GM12878 (cell line): Measurements from ENCODE around the gene TK2. TPM values are rescaled to one million over a fixed set of nuclear protein-coding genes. Genes with fewer than 3 reads are reported as not detected.

Source experiments
- ATAC-seq: fragments of 200-7000 bp; cut with Tn5 transposase; 3 replicates; pipeline ENCODE4 v1.9.1; 2020; ENCODE audit warnings: mild to moderate bottlenecking, moderate library complexity
- BruUV-seq: library from RNA; stranded (reverse); fragments of 400-500 nt; replicated peaks from 2 replicates; lab custom pipeline; 2021; lab: Mats Ljungman, UMichigan
- CTCF ChIA-PET: fragments of 300-600 bp; sonication (Branson Sonifier 250); formaldehyde crosslinking; extraction: SDS; loops from one replicate; lab custom pipeline; 2021; ENCODE audit warnings: inconsistent platforms; lab: Yijun Ruan, JAX
- POLR2A ChIA-PET: fragments of 350-600 bp; formaldehyde crosslinking; extraction: SDS; loops from one replicate; lab custom pipeline; 2021; ENCODE audit warnings: inconsistent platforms; lab: Charles Lee
- RAD21 ChIA-PET: fragments of 300-600 bp; sonication (Branson Sonifier 250); formaldehyde crosslinking; loops from one replicate; lab custom pipeline; 2023; ENCODE audit warnings: antibody characterized with exemption; ENCODE audit not compliant: unreplicated experiment; lab: Charles Lee
- SMC1A ChIA-PET: fragments of 300-600 bp; sonication (Branson Sonifier 250); formaldehyde crosslinking; loops from one replicate; lab custom pipeline; 2023; ENCODE audit not compliant: unreplicated experiment, uncharacterized antibody; lab: Charles Lee
- DNase-seq: peaks from one replicate; pipeline ENCODE4 v3.0.0-alpha.2; 2011; ENCODE audit warnings: low read depth, low spot score
- FAIRE-seq: peaks from 3 replicates; lab custom pipeline; 2011; peaks lifted over from hg19 to GRCh38; lab: Jason Lieb, UNC
- H2AFZ ChIP-seq: 2 replicates; pipeline ENCODE4 v1.6.0; 2011; ENCODE audit warnings: low read depth, low read length, control low read depth; ENCODE audit not compliant: control insufficient read depth
- H3K27ac ChIP-seq: 2 replicates; pipeline ENCODE4 v1.5.1; 2011; ENCODE audit warnings: control low read depth; ENCODE audit not compliant: control insufficient read depth, insufficient read depth
- H3K27me3 ChIP-seq, 2 experiments: replicated peaks in 1 of 2; 2 replicates each; pipeline versions ENCODE4 v1.6.0 to v1.6.1; 2011; ENCODE audit warnings: low read length in 1 of 2; ENCODE audit not compliant: control insufficient read depth in 2 of 2, insufficient read depth in 2 of 2
- H3K36me3 ChIP-seq, 2 experiments: 2 replicates each; pipeline ENCODE4 v1.5.1; 2011; ENCODE audit warnings: low read length in 1 of 2; ENCODE audit not compliant: control insufficient read depth in 2 of 2, insufficient read depth in 2 of 2
- H3K4me1 ChIP-seq: 2 replicates; pipeline ENCODE4 v1.6.1; 2011; ENCODE audit warnings: mild to moderate bottlenecking, low read length, moderate library complexity, mixed read lengths; ENCODE audit not compliant: control insufficient read depth, insufficient read depth
- H3K4me2 ChIP-seq: 2 replicates; pipeline ENCODE4 v1.6.0; 2011; ENCODE audit warnings: control low read depth; ENCODE audit not compliant: control insufficient read depth, insufficient read depth
- H3K4me3 ChIP-seq: fragments of 200-600 bp; sonication (generic); 2 replicates; pipeline ENCODE4 v1.5.1; 2016
- H3K79me2 ChIP-seq: 2 replicates; pipeline ENCODE4 v1.6.0; 2011; ENCODE audit warnings: low read length; ENCODE audit not compliant: control insufficient read depth, insufficient read depth
- H3K9ac ChIP-seq: 2 replicates; pipeline ENCODE4 v1.8.0; 2011; ENCODE audit warnings: low read length, control low read depth, mixed read lengths; ENCODE audit not compliant: control insufficient read depth, insufficient read depth
- H3K9me3 ChIP-seq: replicated peaks from 3 replicates; pipeline ENCODE4 v1.5.1; 2011; ENCODE audit warnings: mild to moderate bottlenecking, low read length; ENCODE audit not compliant: control insufficient read depth, insufficient read depth
- H4K20me1 ChIP-seq: 2 replicates; pipeline ENCODE4 v1.6.0; 2011; ENCODE audit not compliant: control insufficient read depth, insufficient read depth
- BACH1 ChIP-seq: fragments of 450-650 bp; IDR thresholded peaks from 2 replicates; pipeline ENCODE4 v1.6.1; 2017; ENCODE audit warnings: mild to moderate bottlenecking, borderline replicate concordance
- BHLHE40 ChIP-seq, 2 experiments: fragments of 450-650 bp in 1 of 2; IDR thresholded peaks; 2 replicates each; pipeline ENCODE4 v1.6.1; 2011 to 2017; ENCODE audit warnings: low read depth in 2 of 2, borderline replicate concordance in 1 of 2, improper control_type of control experiment in 1 of 2, low read length in 1 of 2, mild to moderate bottlenecking in 1 of 2
- NBN ChIP-seq: fragments of 450-650 bp; IDR thresholded peaks from 2 replicates; pipeline ENCODE4 v1.6.1; 2016
- PBX3 ChIP-seq: IDR thresholded peaks from 2 replicates; pipeline ENCODE4 v1.6.1; 2011; ENCODE audit warnings: mild to moderate bottlenecking, low read depth, low read length, moderate library complexity; ENCODE audit not compliant: insufficient replicate concordance
- RCOR1 ChIP-seq: conservative IDR thresholded peaks from 2 replicates; pipeline ENCODE4 v1.6.1; 2012; ENCODE audit warnings: low read depth, low read length, improper control_type of control experiment
- WGBS: methylation state at CpG from one replicate; pipeline ENCODE4 v1.1.6; 2016; ENCODE audit warnings: low lambda C conversion rate; ENCODE audit not compliant: insufficient replicate concordance, insufficient coverage; ENCODE audit errors: missing lambda C conversion rate; 5-methylcytosine and 5-hydroxymethylcytosine counted together
- in situ Hi-C: fragments of 300-500 bp; cut with MboI; formaldehyde crosslinking; loops from 9 replicates; pipeline ENCODE4 v1.14.3; 2018; ENCODE audit warnings: mixed read lengths
- intact Hi-C: fragments of 100-400 bp; cut with micrococcal nuclease; formaldehyde crosslinking; loops from one replicate; pipeline ENCODE4 v1.14.2; 2022; ENCODE audit not compliant: unreplicated experiment
- polyA plus RNA-seq, 11 experiments: library from polyadenylated mRNA; depleted of rRNA in 4 of 11; unstranded in 6 of 11; stranded (reverse) in 5 of 11; fragments of >200 nt; fragmentation: Nextera tagmentation in 4 of 11; fragmentation: Illumina TruSeq in 1 of 11; extraction: Ambion mirVana in 4 of 11; extraction: Trizol in 1 of 11; gene quantifications; 1 replicate in 1 of 11; 2 replicates in 10 of 11; pipeline versions ENCODE4 v1.2.1 to v1.2.3, GENCODE V29; 2011 to 2016; ENCODE audit warnings: inconsistent platforms in 2 of 11, missing spikeins in 2 of 11, low read depth in 1 of 11
- total RNA-seq, 4 experiments: library from RNA; depleted of rRNA in 3 of 4; stranded (reverse); fragments of >200 nt in 3 of 4; fragmentation: Illumina TruSeq in 1 of 4; extraction: Trizol in 1 of 4; gene quantifications; 2 replicates each; pipeline versions ENCODE4 v1.2.1 to v1.2.3, GENCODE V29; 2013 to 2021

TK2 gene
- total and polyA plus RNA-seq, 10 of the 15 experiments (the other 5 are each of a cell fraction or from before 2014, with no cell fraction given) = 1.3 to 12.4 (median 3.0) TPM

- ChIA-PET SMC1A (interaction anchor here (1.0 to 1.3 kb wide), 2 partner anchors 11 to 15 kb away, joined by 5 to 6 read pairs; no protein-coding TSS in a partner anchor), POLR2A (interaction anchor here (1.0 to 1.1 kb wide), 2 partner anchors 12 to 36 kb away, joined by 3 read pairs; no protein-coding TSS in a partner anchor), CTCF (interaction anchor here (0.6 to 1.4 kb wide), 4 partner anchors 15 to 411 kb away, joined by 3 to 5 read pairs (median 4); no protein-coding TSS in a partner anchor), RAD21 (no interaction called here)
- Histone ChIP-seq H3K9me3 (no peaks in the 10 kb centered on the region), H3K4me2 (no peak overlapping the region), H3K4me3 (no peak overlapping the region), H3K9ac (no peak overlapping the region), H3K27ac (no peak overlapping the region), H3K4me1 (peaks cover 9% of the 10 kb centered on the region), H3K27me3 (peaks cover 0 to 3% of the 10 kb centered on the region in 2 experiments; a peak in 2 of 4 replicates), H3K79me2 (no peaks in the 10 kb centered on the region), H2AFZ (no peak overlapping the region), H3K36me3 (no peaks in the 10 kb centered on the region), H4K20me1 (no peaks in the 10 kb centered on the region)
- no peak for ATAC-seq
- intact Hi-C loops = no loop called here
- 62% methylated on average over 4 of the region's 4 CpGs for WGBS
- in situ Hi-C loops = loop anchor here (25.0 kb wide), 1 partner anchor 501 kb away; the partner anchor contains the start of gene CBFB
- BruUV-seq = no TSS peak
- DNase-seq = no peak
- FAIRE-seq = no peak
- no peak for TF ChIP-seq BACH1
- TF ChIP-seq PBX3 = no peak
- no peak for TF ChIP-seq BHLHE40 (IDR thresholded peaks at IDR 0.05; ENCODE audit: borderline replicate concordance in 1 of 2, low read depth in 2 of 2, low read length in 1 of 2)
- TF ChIP-seq NBN = no peak
- TF ChIP-seq RCOR1 = no peak
Measured at GRCh38 chr16:66536525-66536924, 13.4 kb downstream of the TK2 start.
